KOPT-K1 (cell line): ENCODE data around the gene GLRX.

ENCODE experiments used
- H3K27ac ChIP-seq: fragments of 200-600 bp; sonication (generic); 2 replicates; pipeline ENCODE4 v1.5.1; 2016; ENCODE audit warnings: antibody characterized with exemption, mild to moderate bottlenecking, low read depth, low read length; ENCODE audit not compliant: poor library complexity, severe bottlenecking
- H3K36me3 ChIP-seq: fragments of 200-600 bp; sonication (generic); 2 replicates; pipeline ENCODE4 v1.5.1; 2017; ENCODE audit warnings: antibody characterized with exemption, mild to moderate bottlenecking, low read length, moderate library complexity; ENCODE audit not compliant: insufficient read depth
- H3K9me3 ChIP-seq: fragments of 200-600 bp; sonication (generic); 2 replicates; pipeline ENCODE4 v1.5.1; 2017; ENCODE audit warnings: antibody characterized with exemption, low read length, mild to moderate bottlenecking; ENCODE audit not compliant: insufficient read depth, poor library complexity, severe bottlenecking

The GLRX gene

GRCh38 chr5:95797301-95797700, 25.2 kb downstream of the GLRX start:
- no peak overlapping the region for H3K27ac ChIP-seq
- no peaks in the 10 kb centered on the region for H3K9me3 ChIP-seq
- no peaks in the 10 kb centered on the region for H3K36me3 ChIP-seq

- Histone ChIP-seq H3K27ac (no peak overlapping the region), H3K36me3 (no peaks in the 10 kb centered on the region), H3K9me3 (no peaks in the 10 kb centered on the region)
Measured at GRCh38 chr5:95794070-95794516, 28.4 kb downstream of the GLRX start.

DNA sequence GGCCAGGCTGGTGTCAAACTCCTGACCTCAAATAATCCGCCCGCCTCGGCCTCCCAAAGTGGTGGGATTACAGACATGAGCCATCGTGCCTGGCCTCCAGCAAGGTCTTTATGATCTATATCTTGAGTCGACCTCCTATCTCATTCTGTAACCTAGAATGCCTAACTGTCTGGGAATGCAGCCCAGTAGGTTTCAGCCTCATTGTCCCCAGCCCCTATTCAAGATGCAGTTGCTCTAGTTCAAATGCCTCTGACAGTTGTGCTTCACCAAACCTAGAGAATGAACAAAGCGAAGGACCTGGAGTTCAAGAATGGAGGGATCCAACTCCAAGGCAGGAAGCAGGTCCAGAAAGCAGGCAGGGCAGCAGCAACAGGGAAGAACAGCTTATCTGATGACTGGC, 30.8 kb downstream of the GLRX start:
- H3K9me3 ChIP-seq: no peaks in the 10 kb centered on the region
- H3K27ac ChIP-seq: no peak overlapping the region
- H3K36me3 ChIP-seq: no peaks in the 10 kb centered on the region

DNA sequence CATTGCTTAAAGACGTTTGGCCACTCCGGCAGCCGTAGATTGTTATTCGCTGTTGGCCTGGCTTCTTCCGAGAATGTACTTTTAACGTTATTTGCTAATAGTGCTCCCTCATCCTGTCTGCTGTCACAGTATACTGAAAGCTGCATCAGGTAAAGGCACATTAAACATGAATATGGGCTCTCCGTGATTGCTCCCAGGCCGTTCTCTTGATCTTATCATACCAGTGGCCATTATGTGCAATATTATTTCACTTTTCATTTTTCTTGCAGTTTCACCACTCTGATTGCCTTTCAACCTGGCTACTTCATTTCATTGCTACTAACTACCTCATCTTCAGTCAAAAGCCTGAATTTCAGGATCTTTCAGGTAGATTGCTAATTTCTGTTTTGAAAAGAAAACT, 34.0 kb downstream of the GLRX start:
- H3K27ac ChIP-seq: no peak overlapping the region
- no peaks in the 10 kb centered on the region for H3K9me3 ChIP-seq
- H3K36me3 ChIP-seq: no peaks in the 10 kb centered on the region

GRCh38 chr5:95786821-95787418, 35.6 kb downstream of the GLRX start:
- H3K36me3 ChIP-seq: no peaks in the 10 kb centered on the region
- no peaks in the 10 kb centered on the region for H3K9me3 ChIP-seq
- H3K27ac ChIP-seq: no peak overlapping the region

DNA sequence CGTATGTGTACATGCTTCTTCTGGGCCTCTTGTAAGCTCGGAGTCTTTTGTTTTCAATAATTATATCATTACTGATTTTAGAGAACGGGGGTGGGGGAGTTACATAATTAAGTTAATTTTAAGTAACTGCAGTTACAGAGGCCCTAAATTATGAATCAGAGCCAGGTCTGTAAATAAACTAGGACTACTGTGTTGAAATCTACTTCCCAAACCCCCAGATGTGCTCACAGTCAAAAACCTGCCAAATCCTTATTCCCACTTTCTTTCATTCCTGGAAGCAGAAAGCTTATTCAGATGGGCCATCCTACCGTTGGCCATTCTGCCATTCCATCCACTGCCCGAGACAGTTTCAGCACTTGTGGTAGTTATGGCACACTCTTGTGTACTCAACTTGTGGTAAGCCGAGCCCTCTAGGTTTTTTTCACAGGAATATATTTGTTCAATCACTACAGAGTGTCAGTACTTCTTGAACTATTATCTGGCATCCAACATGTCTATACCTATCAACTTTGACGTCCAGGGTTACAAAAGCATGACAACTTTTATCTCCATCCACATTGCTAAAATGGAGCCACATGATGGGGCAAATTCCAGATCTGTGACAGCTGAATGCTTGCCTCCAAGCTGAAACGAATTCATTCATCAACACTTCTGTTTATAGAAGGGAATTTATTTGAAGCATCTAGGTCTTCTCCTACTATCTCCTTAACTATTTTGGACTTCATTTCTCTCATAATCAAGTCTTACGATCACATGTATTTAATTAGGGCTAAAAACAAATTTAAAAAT, 37.8 kb downstream of the GLRX start:
- no peaks in the 10 kb centered on the region for H3K9me3 ChIP-seq
- no peaks in the 10 kb centered on the region for H3K36me3 ChIP-seq
- H3K27ac ChIP-seq: no peak overlapping the region

- Histone ChIP-seq H3K27ac (no peak overlapping the region), H3K36me3 (no peaks in the 10 kb centered on the region)
Measured at GRCh38 chr5:95783661-95784060, 38.9 kb downstream of the GLRX start.

DNA sequence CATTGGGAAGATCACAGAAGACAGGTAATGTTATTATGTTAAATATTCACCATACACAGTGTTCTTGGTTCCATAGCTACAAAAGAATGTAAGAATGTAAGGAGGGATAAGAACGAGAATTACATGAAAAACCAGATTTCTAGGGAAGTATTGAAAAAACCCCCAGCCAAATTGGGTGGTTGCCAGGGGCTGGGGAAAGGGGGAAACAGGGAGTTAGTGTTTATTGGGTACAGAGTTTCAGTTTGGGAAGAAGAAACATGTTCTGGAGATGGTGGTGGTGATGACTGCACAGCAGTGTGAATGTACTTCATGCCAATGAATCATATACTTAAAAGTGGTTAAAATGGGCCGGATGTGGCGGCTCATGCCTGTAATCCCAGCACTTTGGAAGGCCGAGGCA, 40.3 kb downstream of the GLRX start:
- H3K9me3 ChIP-seq: no peaks in the 10 kb centered on the region
- no peak overlapping the region for H3K27ac ChIP-seq
- H3K36me3 ChIP-seq: no peaks in the 10 kb centered on the region

More at GRCh38 chr5:95783661-95784060, 38.9 kb downstream of the GLRX start:
- no peaks in the 10 kb centered on the region for H3K9me3 ChIP-seq

DNA sequence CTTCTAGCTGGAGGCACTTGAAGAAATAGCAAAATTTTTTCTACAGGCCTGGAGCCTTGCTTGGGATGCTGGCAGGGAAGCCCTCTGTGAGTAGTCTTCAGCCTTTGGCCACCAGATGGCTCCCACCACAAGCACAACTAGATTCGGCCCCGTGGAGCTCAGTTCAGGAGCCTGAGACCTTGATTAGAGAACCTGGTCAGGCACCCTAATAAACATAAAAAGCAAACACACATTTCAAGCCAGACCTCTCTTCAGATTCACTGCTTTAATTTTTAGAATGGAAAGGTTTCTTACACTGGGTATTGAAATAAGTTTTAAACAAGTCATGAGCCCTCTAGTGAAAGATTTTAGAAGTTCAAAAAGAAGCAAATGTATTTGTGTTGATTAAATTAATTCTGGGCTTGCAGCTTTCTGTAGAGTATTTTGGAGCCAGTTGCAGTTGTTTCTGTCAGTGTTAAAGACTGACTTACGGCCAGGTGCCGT, 41.4 kb downstream of the GLRX start:
- H3K36me3 ChIP-seq: no peaks in the 10 kb centered on the region
- H3K27ac ChIP-seq: no peak overlapping the region

DNA sequence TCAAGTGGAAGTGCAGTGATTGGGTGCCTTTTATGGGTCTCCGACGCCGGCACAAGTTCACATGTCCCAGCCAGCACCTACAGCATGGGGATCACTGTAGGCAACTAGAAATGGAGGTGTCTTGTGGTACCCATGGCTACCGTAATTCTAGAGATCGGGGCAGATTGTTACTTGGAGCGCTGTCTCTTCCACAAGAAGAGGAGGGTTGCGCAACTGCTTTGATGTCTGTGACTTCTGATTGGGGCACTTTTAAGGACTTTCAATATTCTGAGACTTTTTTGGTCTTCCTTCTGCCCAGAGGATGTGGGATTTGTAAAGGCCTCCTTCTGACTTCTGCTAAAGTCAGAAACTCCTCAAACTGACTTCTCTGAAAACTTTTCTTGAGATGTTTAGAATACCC, 41.9 kb downstream of the GLRX start:
- Histone ChIP-seq H3K27ac (no peak overlapping the region), H3K36me3 (no peaks in the 10 kb centered on the region), H3K9me3 (no peaks in the 10 kb centered on the region)

More for the DNA sequence above, 41.4 kb downstream of the GLRX start:
- no peaks in the 10 kb centered on the region for H3K9me3 ChIP-seq

DNA sequence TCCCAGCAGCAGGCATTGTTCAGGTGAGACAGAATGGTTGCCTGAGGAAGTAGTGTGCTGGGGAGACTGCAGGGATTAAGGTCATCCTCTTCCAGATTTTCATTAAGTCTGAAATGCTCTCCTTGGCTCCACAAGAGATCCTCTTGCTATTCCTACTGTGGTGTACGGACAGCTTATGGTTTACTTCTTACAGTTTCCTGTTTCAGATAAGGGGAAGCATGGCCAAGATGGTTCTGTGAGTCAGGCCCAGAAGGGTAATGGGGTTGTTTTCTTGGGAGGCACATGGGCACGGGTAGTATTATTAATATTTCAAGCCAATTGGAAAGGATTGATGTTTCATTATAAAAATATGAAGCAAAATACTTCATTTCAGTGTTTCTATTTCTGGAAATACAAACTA, 42.9 kb downstream of the GLRX start:
- no peaks in the 10 kb centered on the region for H3K9me3 ChIP-seq
- no peaks in the 10 kb centered on the region for H3K36me3 ChIP-seq
- H3K27ac ChIP-seq: no peak overlapping the region

DNA sequence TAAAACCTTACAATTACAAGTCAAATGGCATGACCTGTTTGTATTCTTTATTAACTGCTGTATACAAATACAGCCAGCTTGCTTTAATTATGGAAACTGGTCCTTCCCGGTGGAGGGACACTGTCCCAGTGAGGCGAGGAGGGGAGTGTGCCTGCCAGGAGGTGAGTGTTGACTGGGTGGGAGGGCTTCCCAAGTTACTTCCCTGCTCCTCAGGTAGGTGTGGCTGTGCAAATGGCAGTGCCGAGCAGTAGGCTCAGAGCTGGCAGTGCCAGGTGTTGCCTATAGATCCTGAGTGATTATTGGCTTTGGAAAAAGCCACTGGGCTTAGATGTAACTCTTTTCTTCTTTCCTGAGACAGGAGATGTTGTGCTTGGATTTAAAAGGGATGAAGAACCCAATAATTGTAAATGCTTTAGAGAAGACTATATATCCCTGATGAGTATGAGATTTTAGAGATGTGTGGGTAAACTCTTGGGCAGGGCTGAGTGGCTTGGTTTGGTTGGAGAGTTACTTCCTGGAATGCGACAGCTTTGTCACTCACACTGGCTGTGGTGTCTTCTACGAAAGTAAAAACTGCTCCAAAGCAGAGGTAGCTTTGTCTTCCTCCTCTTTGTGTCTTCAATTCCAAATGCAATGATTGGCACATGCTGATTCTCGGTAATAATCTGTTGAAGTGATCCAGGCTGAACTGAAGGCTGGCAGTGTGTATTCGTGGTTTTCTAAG, 43.7 kb downstream of the GLRX start:
- no peaks in the 10 kb centered on the region for H3K9me3 ChIP-seq
- H3K36me3 ChIP-seq: no peaks in the 10 kb centered on the region
- no peak overlapping the region for H3K27ac ChIP-seq

- Histone ChIP-seq H3K36me3 (no peaks in the 10 kb centered on the region), H3K9me3 (no peaks in the 10 kb centered on the region), H3K27ac (no peak overlapping the region)
Measured at GRCh38 chr5:95777441-95777840, 45.1 kb downstream of the GLRX start.

GRCh38 chr5:95773335-95774059, 49.0 kb downstream of the GLRX start:
- Histone ChIP-seq H3K9me3 (no peaks in the 10 kb centered on the region), H3K36me3 (no peaks in the 10 kb centered on the region), H3K27ac (no peak overlapping the region)

DNA sequence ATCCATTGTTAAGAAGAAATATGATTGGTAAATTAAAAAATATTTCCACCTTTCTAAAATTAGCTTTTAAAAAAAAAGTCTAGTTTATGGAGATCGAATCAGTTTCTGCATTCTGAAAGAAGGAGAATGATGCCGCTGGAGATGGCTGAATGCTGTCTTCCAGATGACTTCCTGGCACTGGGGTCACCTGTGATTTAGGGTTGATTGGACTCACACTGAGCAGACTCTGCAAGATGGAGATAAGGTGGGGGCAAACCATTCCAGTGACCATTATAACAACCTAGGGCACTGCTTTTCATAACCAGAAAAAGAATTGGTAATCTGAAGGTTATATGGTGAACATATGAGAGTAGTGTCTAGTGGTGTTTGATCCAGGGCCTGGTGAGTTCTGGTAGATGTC, 50.6 kb downstream of the GLRX start:
- Histone ChIP-seq H3K9me3 (no peaks in the 10 kb centered on the region), H3K36me3 (no peaks in the 10 kb centered on the region), H3K27ac (no peak overlapping the region)
